Endometrial microvascular endothelial cells (primary cell): ENCODE results near the gene THSD7B. TPM values are rescaled to one million over a fixed set of nuclear protein-coding genes. Genes with fewer than 3 reads are reported as not detected.
"Not testable (repeated sequence)": the region's sequence is repeated elsewhere in the genome, so short reads cannot be mapped to it uniquely, and the experiment has no call there.

ENCODE experiments used
- in situ Hi-C: cut with HindIII; loops from 2 replicates; pipeline ENCODE4 v1.10.0; 2017; ENCODE audit warnings: low sequenced_read_pairs, low pct_unique_long_range_greater_than_20kb; ENCODE audit errors: inconsistent ontology term
- total RNA-seq: library from RNA; depleted of rRNA; stranded (reverse); fragments of >200 nt; gene quantifications from one replicate; pipeline ENCODE4 v1.2.3, GENCODE V29; 2015; ENCODE audit errors: inconsistent ontology term

Gene THSD7B
- total RNA-seq, 1 donor from 2014 or later = not detected

GRCh38 chr2:137002896-137003295 is 237.6 kb downstream of the THSD7B start:
- in situ Hi-C loops = no loop called here

- in situ Hi-C loops = no loop called here
Observed at GRCh38 chr2:137005210-137005609, 239.9 kb downstream of the THSD7B start.

- in situ Hi-C loops = no loop called here
Observed at GRCh38 chr2:137007938-137008337, 242.6 kb downstream of the THSD7B start.

GRCh38 chr2:137009953-137010352 is 244.6 kb downstream of the THSD7B start:
- in situ Hi-C loops = no loop called here

GRCh38 chr2:137020452-137021196 is 255.3 kb downstream of the THSD7B start:
- in situ Hi-C loops = no loop called here

GRCh38 chr2:137021763-137022162 is 256.4 kb downstream of the THSD7B start:
- in situ Hi-C loops = no loop called here

- in situ Hi-C loops = no loop called here
Observed at GRCh38 chr2:137023205-137023604, 257.9 kb downstream of the THSD7B start.

- in situ Hi-C loops = no loop called here
Observed at GRCh38 chr2:137031731-137032130, 266.4 kb downstream of the THSD7B start.

- in situ Hi-C loops = no loop called here
Observed at GRCh38 chr2:137036619-137037018, 271.3 kb downstream of the THSD7B start.

GRCh38 chr2:137039482-137040152 is 274.3 kb downstream of the THSD7B start:
- in situ Hi-C loops = no loop called here

GRCh38 chr2:137047369-137047768 is 282.0 kb downstream of the THSD7B start:
- in situ Hi-C loops = no loop called here

- in situ Hi-C loops = no loop called here
Observed at GRCh38 chr2:137048455-137048854, 283.1 kb downstream of the THSD7B start.

- in situ Hi-C loops = no loop called here
Observed at GRCh38 chr2:137049518-137049917, 284.2 kb downstream of the THSD7B start.

GRCh38 chr2:137050949-137051348 is 285.6 kb downstream of the THSD7B start:
- in situ Hi-C loops = no loop called here

GRCh38 chr2:137051778-137052398 is 286.5 kb downstream of the THSD7B start:
- in situ Hi-C loops = no loop called here

GRCh38 chr2:137056704-137057103 is 291.4 kb downstream of the THSD7B start:
- in situ Hi-C loops = no loop called here

- in situ Hi-C loops = not testable (repeated sequence)
Observed at GRCh38 chr2:137076111-137076765, 310.9 kb downstream of the THSD7B start.

GRCh38 chr2:137091704-137092103 is 326.4 kb downstream of the THSD7B start:
- in situ Hi-C loops = no loop called here

- in situ Hi-C loops = no loop called here
Observed at GRCh38 chr2:137093116-137093515, 327.8 kb downstream of the THSD7B start.

- in situ Hi-C loops = no loop called here
Observed at GRCh38 chr2:137096187-137096586, 330.8 kb downstream of the THSD7B start.
